GM21367 (cell line): ENCODE data around the gene TMEM132C.

ENCODE experiments used
- ATAC-seq: cut with Tn5 transposase; IDR thresholded peaks from one replicate; pipeline ENCODE4 v1.9.1; 2021; ENCODE audit not compliant: unreplicated experiment

Gene TMEM132C

GRCh38 chr12:128408669-128409068 lies 141.7 kb downstream of the TMEM132C start:
- no peak for ATAC-seq

- ATAC-seq: no peak
These were observed 148.1 kb downstream of the TMEM132C start for GRCh38 chr12:128415036-128415560.

- no peak for ATAC-seq
These were observed 152.0 kb downstream of the TMEM132C start for GRCh38 chr12:128418944-128419343.

- no peak for ATAC-seq
These were observed 153.2 kb downstream of the TMEM132C start for GRCh38 chr12:128420163-128420562.

GRCh38 chr12:128421375-128421774 lies 154.4 kb downstream of the TMEM132C start:
- no peak for ATAC-seq

GRCh38 chr12:128423205-128423604 lies 156.2 kb downstream of the TMEM132C start:
- no peak for ATAC-seq

GRCh38 chr12:128424931-128425431 lies 158.0 kb downstream of the TMEM132C start:
- no peak for ATAC-seq

- ATAC-seq: no peak
These were observed 158.8 kb downstream of the TMEM132C start for GRCh38 chr12:128425666-128426331.

GRCh38 chr12:128426511-128426910 lies 159.5 kb downstream of the TMEM132C start:
- no peak for ATAC-seq

- ATAC-seq: no peak
These were observed 172.8 kb downstream of the TMEM132C start for GRCh38 chr12:128439796-128440195.

- no peak for ATAC-seq
These were observed 175.1 kb downstream of the TMEM132C start for GRCh38 chr12:128442096-128442495.

GRCh38 chr12:128444598-128444997 lies 177.6 kb downstream of the TMEM132C start:
- ATAC-seq: no peak

GRCh38 chr12:128445415-128446127 lies 178.6 kb downstream of the TMEM132C start:
- no peak for ATAC-seq

GRCh38 chr12:128449146-128449894 lies 182.3 kb downstream of the TMEM132C start:
- no peak for ATAC-seq

- no peak for ATAC-seq
These were observed 183.8 kb downstream of the TMEM132C start for GRCh38 chr12:128450810-128451209.

- ATAC-seq: no peak
These were observed 188.9 kb downstream of the TMEM132C start for GRCh38 chr12:128455851-128456250.

- no peak for ATAC-seq
These were observed 190.0 kb downstream of the TMEM132C start for GRCh38 chr12:128456922-128457321.

GRCh38 chr12:128458301-128458974 lies 191.5 kb downstream of the TMEM132C start:
- ATAC-seq: no peak

GRCh38 chr12:128459067-128459466 lies 192.1 kb downstream of the TMEM132C start:
- no peak for ATAC-seq

- ATAC-seq: no peak
These were observed 196.9 kb downstream of the TMEM132C start for GRCh38 chr12:128463881-128464280.

GRCh38 chr12:128467882-128468281 lies 200.9 kb downstream of the TMEM132C start:
- ATAC-seq: no peak
